Measurements from ENCODE around the gene GRIA3.

Gene GRIA3

GRCh38 chrX:123310112-123310511 is 126.0 kb downstream of the GRIA3 start:
- no peak for TF ChIP-seq CTCF (IDR thresholded peaks at IDR 0.05; ENCODE audit: low read depth, low read length, missing control alignments)
- no peak for DNase-seq (ENCODE audit: low read depth)

GRCh38 chrX:123311486-123311885 is 127.4 kb downstream of the GRIA3 start:
- no peak for DNase-seq (ENCODE audit: low read depth)
- TF ChIP-seq CTCF (IDR thresholded peaks at IDR 0.05; ENCODE audit: low read depth, low read length, missing control alignments): no peak
- no peak overlapping the region for H3K4me3 ChIP-seq (ENCODE audit: low read depth, low read length)

More at GRCh38 chrX:123310112-123310511, 126.0 kb downstream of the GRIA3 start:
- H3K4me3 ChIP-seq (ENCODE audit: low read depth, low read length): no peak overlapping the region

- TF ChIP-seq CTCF (IDR thresholded peaks at IDR 0.05; ENCODE audit: low read depth, low read length, missing control alignments): no peak
Observed at GRCh38 chrX:123313486-123313885, 129.4 kb downstream of the GRIA3 start.

GRCh38 chrX:123320622-123321021 is 136.5 kb downstream of the GRIA3 start:
- H3K4me3 ChIP-seq (ENCODE audit: low read depth, low read length): no peak overlapping the region
- DNase-seq (ENCODE audit: low read depth): no peak
- TF ChIP-seq CTCF (IDR thresholded peaks at IDR 0.05; ENCODE audit: low read depth, low read length, missing control alignments): no peak

More at GRCh38 chrX:123313486-123313885, 129.4 kb downstream of the GRIA3 start:
- DNase-seq (ENCODE audit: low read depth): no peak
- no peak overlapping the region for H3K4me3 ChIP-seq (ENCODE audit: low read depth, low read length)

GRCh38 chrX:123322536-123322935 is 138.5 kb downstream of the GRIA3 start:
- TF ChIP-seq CTCF (IDR thresholded peaks at IDR 0.05; ENCODE audit: low read depth, low read length, missing control alignments): no peak
- DNase-seq (ENCODE audit: low read depth): no peak
- H3K4me3 ChIP-seq (ENCODE audit: low read depth, low read length): no peak overlapping the region

- no peak for TF ChIP-seq CTCF (IDR thresholded peaks at IDR 0.05; ENCODE audit: low read depth, low read length, missing control alignments)
- H3K4me3 ChIP-seq (ENCODE audit: low read depth, low read length): no peak overlapping the region
Observed at GRCh38 chrX:123324625-123325024, 140.5 kb downstream of the GRIA3 start.

GRCh38 chrX:123330229-123330942 is 146.3 kb downstream of the GRIA3 start:
- no peak for TF ChIP-seq CTCF (IDR thresholded peaks at IDR 0.05; ENCODE audit: low read depth, low read length, missing control alignments)
- no peak overlapping the region for H3K4me3 ChIP-seq (ENCODE audit: low read depth, low read length)
- DNase-seq (ENCODE audit: low read depth): no peak

More at GRCh38 chrX:123324625-123325024, 140.5 kb downstream of the GRIA3 start:
- DNase-seq (ENCODE audit: low read depth): no peak

All from GM12864 (cell line).